Ascending aorta (tissue), 2 donors: ENCODE measurements around the gene RABL6. TPM values are rescaled to one million over a fixed set of nuclear protein-coding genes. Genes with fewer than 3 reads are reported as not detected.
A peak's percentile ranks its signal among the peaks of the same experiment; 100 is the strongest.
"Not testable (repeated sequence)": the region's sequence is repeated elsewhere in the genome, so short reads cannot be mapped to it uniquely, and the experiment has no call there.

Experiments
- DNase-seq, 2 donors: peaks; one replicate each; pipeline ENCODE4 v3.0.0-alpha.2; 2019; ENCODE audit warnings: low spot score in 2 of 2
- H3K27ac ChIP-seq, 2 donors: fragments of 200-600 bp; sonication (generic); one replicate each; pipeline ENCODE4 v1.5.1; 2016 to 2017; ENCODE audit warnings: mild to moderate bottlenecking in 1 of 2
- H3K27me3 ChIP-seq: fragments of 200-600 bp; sonication (generic); one replicate; pipeline ENCODE4 v1.5.1; 2017
- H3K36me3 ChIP-seq, 2 donors: fragments of 200-600 bp; sonication (generic); one replicate each; pipeline ENCODE4 v1.5.1; 2016
- H3K4me1 ChIP-seq, 2 donors: fragments of 200-600 bp; sonication (generic); one replicate each; pipeline ENCODE4 v1.5.1; 2016 to 2017; ENCODE audit warnings: mild to moderate bottlenecking in 1 of 2
- H3K4me3 ChIP-seq, 2 donors: fragments of 200-600 bp; sonication (generic); one replicate each; pipeline ENCODE4 v1.5.1; 2016 to 2017; ENCODE audit warnings: mild to moderate bottlenecking in 1 of 2
- H3K9me3 ChIP-seq, 2 donors: fragments of 200-600 bp; sonication (generic); one replicate each; pipeline ENCODE4 v1.5.1; 2016
- CTCF ChIP-seq, 3 experiments: fragments of 200-600 bp in 2 of 3; fragments of 450-650 bp in 1 of 3; sonication (generic) in 2 of 3; IDR thresholded peaks; one replicate each; pipeline ENCODE4 v1.5.1; 2016 to 2019; ENCODE audit warnings: antibody characterized with exemption in 3 of 3, mild to moderate bottlenecking in 1 of 3, moderate library complexity in 1 of 3
- intact Hi-C: fragments of 100-400 bp; cut with DNase I; formaldehyde crosslinking; loops from one replicate; pipeline ENCODE4 v1.15.1; 2023
- total RNA-seq: library from RNA; depleted of rRNA; stranded (reverse); fragments of >200 nt; gene quantifications from one replicate; pipeline ENCODE4 v1.1.0, GENCODE V29; 2016

RABL6 gene
- total RNA-seq, 1 donor from 2014 or later = 70.9 TPM

- intact Hi-C loops = loop anchor here (10.0 kb wide), 1 partner anchor 426 kb away; the partner anchor contains the start of genes CYSRT1, RNF208 and RNF224
- peaks cover 7 to 13% of the 10 kb centered on the region in 2 donors for H3K4me1 ChIP-seq
- no peaks in the 10 kb centered on the region for H3K36me3 ChIP-seq
- H3K27ac ChIP-seq = no peak overlapping the region
- DNase-seq = no peak
- no peaks in the 10 kb centered on the region for H3K9me3 ChIP-seq
- peaks cover 11% of the 10 kb centered on the region for H3K27me3 ChIP-seq
- no peak for TF ChIP-seq CTCF (IDR thresholded peaks at IDR 0.05)
- H3K4me3 ChIP-seq = no peak overlapping the region
Measured at GRCh38 chr9:136798708-136799078, 9.1 kb upstream of the RABL6 start.

- H3K36me3 ChIP-seq = no peaks in the 10 kb centered on the region
- peaks cover 11% of the 10 kb centered on the region for H3K27me3 ChIP-seq
- intact Hi-C loops = loop anchor here (10.0 kb wide), 1 partner anchor 426 kb away; the partner anchor contains the start of genes CYSRT1, RNF208 and RNF224
Measured at GRCh38 chr9:136799079-136799853, 8.5 kb upstream of the RABL6 start.

GRCh38 chr9:136799854-136800657, 7.7 kb upstream of the RABL6 start:
- no peak for DNase-seq
- Histone ChIP-seq H3K9me3 (no peaks in the 10 kb centered on the region), H3K36me3 (no peaks in the 10 kb centered on the region), H3K4me3 (peak overlapping the region; percentile 25 to 54), H3K27me3 (peaks cover 11% of the 10 kb centered on the region), H3K4me1 (peaks cover 7 to 13% of the 10 kb centered on the region in 2 donors), H3K27ac (no peak overlapping the region)
- no peak for TF ChIP-seq CTCF (IDR thresholded peaks at IDR 0.05)
- intact Hi-C loops = loop anchor here (10.0 kb wide), 1 partner anchor 425 kb away; the partner anchor contains the start of genes CYSRT1, RNF208 and RNF224

More at GRCh38 chr9:136799079-136799853, 8.5 kb upstream of the RABL6 start:
- TF ChIP-seq CTCF (IDR thresholded peaks at IDR 0.05) = no peak
- H3K27ac ChIP-seq = no peak overlapping the region
- peak overlapping the region; percentile 25 to 54 for H3K4me3 ChIP-seq
- no peak for DNase-seq
- H3K9me3 ChIP-seq = no peaks in the 10 kb centered on the region
- H3K4me1 ChIP-seq = peaks cover 7 to 13% of the 10 kb centered on the region in 2 donors

- peaks cover 11% of the 10 kb centered on the region for H3K27me3 ChIP-seq
- H3K4me1 ChIP-seq = peaks cover 7 to 23% of the 10 kb centered on the region in 2 donors
- intact Hi-C loops = no loop called here
- no peak overlapping the region for H3K4me3 ChIP-seq
- no peak for DNase-seq
- no peak for TF ChIP-seq CTCF (IDR thresholded peaks at IDR 0.05)
- H3K36me3 ChIP-seq = no peaks in the 10 kb centered on the region
- H3K27ac ChIP-seq = no peak overlapping the region
- no peaks in the 10 kb centered on the region for H3K9me3 ChIP-seq
Measured at GRCh38 chr9:136802321-136802720, 5.4 kb upstream of the RABL6 start.

- Histone ChIP-seq H3K27me3 (peaks cover 11% of the 10 kb centered on the region), H3K4me1 (peaks cover 7 to 23% of the 10 kb centered on the region in 2 donors)
- H3K4me3 ChIP-seq, H3K9me3 ChIP-seq, H3K36me3 ChIP-seq, H3K27ac ChIP-seq, DNase-seq, intact Hi-C loops: not testable (repeated sequence)
Measured at GRCh38 chr9:136803009-136803550, 4.7 kb upstream of the RABL6 start.
